Left cardiac atrium (tissue), 4 donors: ENCODE results near the gene ZNF804B. TPM values are rescaled to one million over a fixed set of nuclear protein-coding genes. Genes with fewer than 3 reads are reported as not detected.

Source experiments
- ATAC-seq, 2 donors: fragments of 200-7000 bp; cut with Tn5 transposase; one replicate each; pipeline ENCODE4 v1.9.1; 2020; ENCODE audit warnings: mild to moderate bottlenecking in 2 of 2, moderate library complexity in 2 of 2
- DNase-seq: peaks from one replicate; pipeline ENCODE4 v3.0.0-alpha.2; 2020
- intact Hi-C, 2 donors: fragments of 100-400 bp; cut with DNase I; formaldehyde crosslinking; loops; one replicate each; pipeline versions ENCODE4 v1.14.1 to v1.15.1; 2022 to 2023
- total RNA-seq, 2 donors: library from RNA; stranded (reverse); fragmentation: NEBNext Ultra II Directional; extraction: Animal tissue kit (Norgen Biotek cat#: 25700); gene quantifications; one replicate each; pipeline ENCODE4 v1.2.1, GENCODE V29; 2021
- donor health status: DM: no; HTN: yes; CAD: no.
- donor health status: DM: no; HTN: yes; CAD: no; lungs with severe emphysema.
- donor health status: DM: yes; HTN: yes; CAD: no.
- donor health status: Dilated cardiomyopathy.

ZNF804B gene
- total RNA-seq, 2 donors from 2014 or later = 0.16 TPM; not detected in 1

- ATAC-seq = no peak
- no peak for DNase-seq
- intact Hi-C loops = no loop called here
Observed at GRCh38 chr7:88942815-88943501, 183.5 kb downstream of the ZNF804B start.

- intact Hi-C loops = no loop called here
- DNase-seq (no peak), ATAC-seq (no peak)
Observed at GRCh38 chr7:88951826-88952225, 192.3 kb downstream of the ZNF804B start.

DNA sequence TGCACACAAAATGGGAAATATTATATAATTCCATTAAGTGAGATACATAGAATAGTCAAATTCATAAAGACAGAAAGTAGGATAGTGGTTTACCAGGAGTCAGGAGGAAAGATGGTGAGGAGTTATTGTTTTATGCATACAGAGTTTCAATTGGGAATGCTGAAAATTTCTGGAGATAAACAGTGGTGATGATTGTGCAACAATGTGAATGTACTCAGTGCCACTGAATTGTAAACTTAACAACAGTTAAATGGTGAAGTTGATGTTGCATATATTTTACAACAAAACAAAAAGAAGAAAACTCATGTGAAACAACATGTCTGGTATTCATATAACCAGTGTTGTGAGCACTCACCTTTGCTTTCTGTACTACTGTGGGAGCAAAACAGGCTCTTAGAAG is 204.9 kb downstream of the ZNF804B start:
- no peak for ATAC-seq
- intact Hi-C loops = no loop called here
- DNase-seq = no peak

GRCh38 chr7:88965371-88965770 is 205.9 kb downstream of the ZNF804B start:
- no peak for DNase-seq
- intact Hi-C loops = no loop called here
- no peak for ATAC-seq

- no peak for DNase-seq
- intact Hi-C loops = no loop called here
- ATAC-seq = no peak
Observed at GRCh38 chr7:88967432-88967831, 207.9 kb downstream of the ZNF804B start.

- intact Hi-C loops = no loop called here
- DNase-seq (no peak), ATAC-seq (no peak)
Observed at GRCh38 chr7:88969167-88969566, 209.7 kb downstream of the ZNF804B start.

GRCh38 chr7:88985295-88985694 is 225.8 kb downstream of the ZNF804B start:
- intact Hi-C loops = no loop called here
- ATAC-seq (no peak), DNase-seq (no peak)

GRCh38 chr7:89001306-89001705 is 241.8 kb downstream of the ZNF804B start:
- no peak for DNase-seq
- ATAC-seq = peak in 1 of 2 donors; percentile 57
- intact Hi-C loops = no loop called here

- intact Hi-C loops = no loop called here
- DNase-seq (no peak), ATAC-seq (no peak)
Observed at GRCh38 chr7:89002981-89003956, 243.8 kb downstream of the ZNF804B start.

DNA sequence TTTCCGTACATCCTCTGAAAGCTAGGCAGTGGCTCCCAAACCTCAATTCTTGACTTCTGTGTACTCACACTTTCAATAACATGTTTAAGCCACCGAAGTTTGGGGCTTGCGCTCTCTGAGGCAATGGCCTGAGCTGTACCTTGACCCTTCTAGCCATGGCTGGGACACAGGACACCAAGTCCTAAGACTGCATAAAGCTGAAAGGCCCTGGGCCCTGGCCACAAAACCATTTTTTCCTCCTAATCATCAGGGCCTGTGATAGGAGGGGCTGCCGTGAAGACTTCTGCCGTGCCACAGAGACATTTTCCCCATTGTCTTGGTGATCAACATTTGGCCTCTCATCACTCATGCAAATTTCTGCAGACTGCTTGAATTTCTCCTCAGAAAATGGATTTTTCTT is 252.5 kb downstream of the ZNF804B start:
- no peak for DNase-seq
- intact Hi-C loops = no loop called here
- no peak for ATAC-seq

DNA sequence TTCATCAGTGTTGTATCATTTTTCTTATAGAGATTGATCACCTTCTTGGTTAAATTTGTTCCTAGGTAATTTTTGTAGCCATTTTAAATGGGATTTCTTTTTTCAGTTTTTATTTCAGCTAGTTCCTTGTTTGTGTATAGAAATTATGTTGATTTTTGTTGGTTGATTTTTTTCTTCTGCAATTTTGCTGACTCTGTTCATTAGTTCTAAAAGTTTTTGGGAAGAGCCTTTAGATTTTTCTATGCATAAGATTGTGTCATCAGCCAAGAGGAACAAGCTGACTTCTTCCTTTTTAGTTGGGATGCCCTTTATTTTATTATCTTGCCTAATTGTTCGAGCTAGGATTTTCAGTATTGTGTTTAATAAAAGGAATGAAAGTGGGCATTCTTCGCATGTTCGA is 258.2 kb downstream of the ZNF804B start:
- intact Hi-C loops = no loop called here

DNA sequence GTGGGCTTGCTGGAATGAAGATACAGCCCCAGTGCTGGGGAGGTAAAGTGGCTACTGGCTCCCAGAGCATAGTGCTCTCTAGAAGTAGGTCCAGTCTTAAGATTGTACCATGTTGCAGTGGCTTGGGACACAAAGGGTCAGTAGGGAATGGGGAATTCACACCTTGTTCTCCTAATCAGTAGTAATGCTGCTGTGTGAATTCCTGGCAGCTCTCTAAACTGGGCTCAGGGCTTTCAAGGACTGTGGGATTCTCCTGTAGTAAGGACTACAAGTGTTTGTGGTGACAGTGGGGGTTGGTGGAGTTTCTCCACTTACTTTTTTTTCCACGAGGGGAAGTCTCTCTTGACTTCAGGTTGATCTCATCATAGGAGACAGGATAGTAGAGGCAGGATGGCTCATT is 262.2 kb downstream of the ZNF804B start:
- intact Hi-C loops = no loop called here
- ATAC-seq (no peak), DNase-seq (no peak)

More for the DNA sequence above, 258.2 kb downstream of the ZNF804B start:
- DNase-seq (no peak), ATAC-seq (no peak)

GRCh38 chr7:89023206-89023605 is 263.7 kb downstream of the ZNF804B start:
- intact Hi-C loops = no loop called here
- ATAC-seq = no peak
- DNase-seq = no peak

GRCh38 chr7:89023877-89024276 is 264.4 kb downstream of the ZNF804B start:
- no peak for DNase-seq
- intact Hi-C loops = no loop called here
- ATAC-seq = no peak

GRCh38 chr7:89027781-89028180 is 268.3 kb downstream of the ZNF804B start:
- intact Hi-C loops = no loop called here
- ATAC-seq (no peak), DNase-seq (no peak)

GRCh38 chr7:89028319-89028718 is 268.8 kb downstream of the ZNF804B start:
- intact Hi-C loops = no loop called here
- ATAC-seq = no peak
- no peak for DNase-seq

DNA sequence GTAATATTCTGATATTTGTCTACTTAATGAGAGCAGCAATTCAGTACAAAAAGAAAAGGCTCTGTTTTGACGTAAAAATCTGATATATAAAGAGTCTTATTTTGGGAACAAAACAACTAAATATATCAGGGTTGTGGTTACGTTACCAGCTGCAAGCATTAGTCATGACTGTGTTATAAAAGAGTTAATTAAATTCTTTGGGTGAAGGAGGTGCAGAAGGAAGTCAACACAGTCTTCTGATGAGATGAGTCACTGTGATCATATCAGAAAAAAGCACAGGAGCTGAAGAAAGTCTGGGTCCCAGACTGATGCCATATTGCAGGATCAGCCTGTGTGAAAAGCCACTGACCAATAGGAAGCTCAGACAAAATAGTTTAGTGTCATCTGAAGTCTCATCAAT is 270.4 kb downstream of the ZNF804B start:
- intact Hi-C loops = no loop called here
- DNase-seq = no peak
- no peak for ATAC-seq

- intact Hi-C loops = no loop called here
- ATAC-seq (no peak), DNase-seq (no peak)
Observed at GRCh38 chr7:89041240-89041639, 281.7 kb downstream of the ZNF804B start.

DNA sequence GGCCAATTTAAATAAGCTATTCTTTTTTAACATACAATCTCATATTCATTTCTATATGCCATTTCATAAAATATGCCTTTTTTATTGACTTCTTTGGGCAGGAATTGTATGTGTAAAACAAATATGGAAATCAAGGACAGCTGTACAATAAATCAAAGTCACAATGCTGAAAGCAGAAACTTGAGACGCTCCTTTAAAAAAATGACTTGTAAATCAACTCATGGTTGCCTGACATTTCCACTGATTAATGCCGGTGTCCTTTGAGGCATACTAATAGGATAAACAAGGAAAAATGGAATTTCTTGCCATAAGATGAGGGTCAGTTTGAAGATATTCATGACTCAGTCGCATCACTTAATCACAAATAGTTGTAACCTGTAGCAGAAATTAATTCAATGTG is 283.4 kb downstream of the ZNF804B start:
- intact Hi-C loops = no loop called here
- no peak for ATAC-seq
- no peak for DNase-seq

DNA sequence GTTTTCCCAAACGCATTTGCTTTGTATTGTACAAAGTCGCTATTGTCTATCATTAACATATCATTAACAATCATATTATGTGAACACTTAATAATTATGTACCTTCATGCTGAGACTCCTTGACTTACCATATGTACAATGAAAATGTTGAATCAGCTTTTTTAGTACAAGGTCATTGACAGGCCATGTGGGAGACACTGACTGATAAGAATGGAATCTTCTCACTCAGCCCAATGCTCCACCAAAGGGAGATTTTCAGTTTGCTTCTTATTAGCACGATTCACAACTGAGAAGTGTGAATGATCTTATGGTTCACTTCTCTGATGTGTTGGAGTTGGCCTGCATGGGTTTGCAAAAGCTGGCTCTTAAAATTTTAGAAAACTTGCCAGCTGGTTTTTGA is 289.5 kb downstream of the ZNF804B start:
- no peak for DNase-seq
- intact Hi-C loops = no loop called here

GRCh38 chr7:89053130-89053529 is 293.6 kb downstream of the ZNF804B start:
- ATAC-seq = no peak
- DNase-seq = no peak
- intact Hi-C loops = no loop called here

More for the DNA sequence above, 289.5 kb downstream of the ZNF804B start:
- ATAC-seq = no peak
